Measurements from ENCODE around the gene EPB41.
"Not testable (repeated sequence)": the region's sequence is repeated elsewhere in the genome, so short reads cannot be mapped to it uniquely, and the experiment has no call there.

EPB41 gene

DNA sequence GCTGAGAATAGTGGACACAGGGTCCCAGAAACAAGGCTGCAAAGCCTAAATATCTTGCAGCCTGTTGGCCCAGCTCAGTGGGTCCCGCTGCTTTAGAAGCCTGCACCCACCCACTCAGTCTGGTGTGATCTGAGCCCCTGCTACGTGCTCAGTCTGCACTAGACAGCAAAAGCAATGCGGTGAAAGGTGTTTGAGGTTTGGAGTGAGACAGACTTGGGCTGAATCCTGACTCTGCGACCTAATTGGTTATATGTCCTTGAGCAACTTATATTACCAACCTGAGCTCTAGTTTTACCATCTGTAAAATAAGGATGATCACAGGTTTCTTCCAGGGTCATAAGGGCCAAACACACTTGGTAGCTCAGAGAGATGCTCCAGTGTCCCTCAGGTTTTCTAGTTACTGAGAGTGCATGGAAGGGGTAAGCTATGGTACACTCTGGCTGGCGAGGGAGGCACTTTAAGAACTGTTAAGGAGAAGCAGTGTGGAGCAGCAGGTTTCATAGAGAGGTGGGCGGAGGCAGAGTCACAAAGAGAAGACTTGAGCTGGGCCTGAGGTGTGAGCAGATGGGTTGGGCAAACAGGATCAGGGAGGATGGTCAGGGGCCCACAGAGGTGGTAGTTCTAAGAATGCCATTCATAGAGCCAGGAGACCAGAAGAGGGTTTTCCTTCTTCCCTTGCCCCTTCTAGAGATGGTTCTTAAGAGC is 199.2 kb downstream of the EPB41 start:
- no peak for DNase-seq

DNA sequence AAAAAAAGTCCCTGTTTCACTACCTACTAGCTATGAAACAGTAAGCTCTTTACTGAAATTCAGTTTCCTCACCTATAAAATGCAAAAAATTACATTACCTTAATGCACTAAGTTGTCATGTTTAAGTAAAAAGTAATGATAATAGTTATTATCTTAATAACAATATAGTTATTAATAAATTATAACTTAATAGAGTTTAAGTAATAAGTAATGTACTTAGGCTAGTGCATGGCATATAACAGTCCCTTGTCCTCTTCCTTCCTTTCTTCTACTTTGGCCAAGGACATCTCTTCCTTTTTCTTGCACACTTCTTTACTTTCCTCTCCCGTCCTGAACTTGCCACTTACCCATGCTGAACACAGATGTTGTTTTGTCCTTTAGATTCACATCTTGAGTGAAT is 200.3 kb downstream of the EPB41 start:
- no peak for DNase-seq

- DNase-seq: no peak
Observed at GRCh38 chr1:29117381-29117780, 203.0 kb downstream of the EPB41 start.

GRCh38 chr1:29119121-29119929 is 205.0 kb downstream of the EPB41 start:
- DNase-seq: no peak

DNA sequence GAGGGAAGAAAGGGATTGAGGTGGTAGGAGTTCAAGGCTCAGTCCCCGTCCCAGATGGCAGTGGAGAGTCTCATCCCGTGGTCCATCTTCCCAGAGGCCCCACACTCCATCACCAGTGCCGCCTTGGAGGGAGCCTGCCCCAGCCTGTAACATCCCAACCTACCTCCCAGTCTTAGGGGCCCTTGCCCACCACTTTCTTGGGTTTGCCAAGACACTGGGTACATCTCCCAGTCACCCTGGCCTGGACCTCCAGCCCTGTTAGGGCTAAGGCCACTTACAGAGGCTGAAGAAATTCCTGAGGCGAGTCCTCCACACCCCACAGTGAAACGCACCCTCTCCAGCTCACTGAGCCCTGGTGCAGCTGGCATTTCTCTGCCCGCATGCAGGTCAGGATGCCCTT is 206.0 kb downstream of the EPB41 start:
- no peak for DNase-seq

DNA sequence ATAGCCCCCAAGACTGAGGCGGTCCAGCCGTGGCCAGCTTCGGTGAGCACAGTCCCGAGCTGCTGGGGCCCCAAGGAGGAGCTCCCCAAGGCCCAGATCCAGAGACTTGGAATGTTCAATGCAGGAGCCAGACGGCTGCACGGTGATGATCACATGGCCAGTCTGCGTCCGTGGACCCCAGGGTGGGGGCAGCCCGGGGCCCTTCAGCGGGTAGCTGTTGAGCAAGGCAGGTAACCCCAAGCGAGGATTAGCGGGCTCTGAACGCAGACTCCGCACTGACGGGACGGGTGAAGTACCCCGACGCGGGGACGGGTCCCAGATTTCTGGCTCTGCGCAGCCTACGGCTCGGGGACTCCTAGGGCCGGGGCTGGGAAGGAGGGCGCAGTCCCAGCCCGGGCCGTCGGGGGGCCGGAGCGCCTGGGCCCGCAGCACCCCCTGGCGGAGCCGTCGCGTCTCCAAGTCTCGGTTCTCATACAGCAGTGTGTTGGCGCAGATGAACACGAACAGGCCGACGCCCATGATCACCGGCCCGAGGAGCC is 206.6 kb downstream of the EPB41 start:
- DNase-seq: peak; percentile 72

DNA sequence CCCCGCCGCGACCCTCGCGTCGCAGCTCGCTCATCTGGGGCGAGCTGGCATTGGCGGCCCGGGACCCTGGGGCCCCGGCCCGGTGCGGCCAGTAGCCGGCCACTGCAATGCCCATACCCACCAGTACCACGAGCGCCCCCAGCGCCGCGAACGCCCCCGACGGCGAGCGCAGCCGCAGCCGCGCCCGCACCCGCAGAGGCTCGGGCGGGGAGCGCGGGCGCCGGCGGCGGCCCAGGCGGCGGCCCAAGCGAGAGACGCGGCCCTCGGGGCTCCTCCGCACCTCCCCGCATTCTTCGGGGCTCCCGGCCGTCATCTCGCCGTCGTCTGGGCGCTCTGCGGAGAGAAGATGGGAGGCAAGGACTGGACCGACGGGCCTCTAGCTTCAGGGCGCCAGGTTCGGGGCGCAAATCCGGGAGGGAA is 207.2 kb downstream of the EPB41 start:
- no peak for DNase-seq

DNA sequence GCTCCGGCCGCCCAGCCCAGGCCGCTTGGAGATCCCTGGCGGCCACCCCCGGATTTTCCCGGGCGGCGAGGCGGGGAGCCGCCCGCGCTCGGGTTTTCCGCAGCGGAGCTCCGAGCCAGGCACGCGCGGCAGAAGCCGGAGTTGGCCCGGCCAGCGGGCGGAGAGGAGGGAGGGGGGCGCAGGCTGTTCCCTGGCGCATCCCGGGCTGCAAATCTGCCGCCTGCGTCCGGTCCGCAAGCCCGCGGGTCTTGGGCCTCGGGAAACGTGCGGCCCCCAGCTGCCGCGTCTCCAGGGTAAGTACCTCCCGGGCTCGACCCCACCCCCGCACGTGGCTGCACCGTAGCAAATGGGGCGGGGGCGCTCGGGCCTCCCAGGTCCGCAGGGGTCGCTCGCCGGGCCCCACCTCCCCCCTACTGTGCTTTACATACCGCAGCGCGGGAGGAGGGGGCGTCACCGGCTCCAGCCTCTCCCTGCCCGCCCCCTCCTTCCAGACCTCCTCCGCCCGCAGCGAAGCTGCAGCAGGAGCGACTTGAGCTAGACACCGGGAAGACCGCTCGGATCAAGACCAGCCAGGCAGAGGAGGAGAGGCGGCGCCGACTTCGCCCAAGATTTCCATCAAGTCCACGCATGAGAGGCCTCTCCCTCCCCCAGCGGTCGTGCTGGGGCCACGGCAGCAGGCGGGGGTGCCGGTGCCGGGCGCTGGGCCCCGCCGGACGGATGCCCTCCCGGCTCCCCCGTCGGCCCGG is 207.7 kb downstream of the EPB41 start:
- peak; percentile 76 for DNase-seq

- peak; percentile 82 for DNase-seq
Observed at GRCh38 chr1:29122682-29123052, 208.3 kb downstream of the EPB41 start.

DNA sequence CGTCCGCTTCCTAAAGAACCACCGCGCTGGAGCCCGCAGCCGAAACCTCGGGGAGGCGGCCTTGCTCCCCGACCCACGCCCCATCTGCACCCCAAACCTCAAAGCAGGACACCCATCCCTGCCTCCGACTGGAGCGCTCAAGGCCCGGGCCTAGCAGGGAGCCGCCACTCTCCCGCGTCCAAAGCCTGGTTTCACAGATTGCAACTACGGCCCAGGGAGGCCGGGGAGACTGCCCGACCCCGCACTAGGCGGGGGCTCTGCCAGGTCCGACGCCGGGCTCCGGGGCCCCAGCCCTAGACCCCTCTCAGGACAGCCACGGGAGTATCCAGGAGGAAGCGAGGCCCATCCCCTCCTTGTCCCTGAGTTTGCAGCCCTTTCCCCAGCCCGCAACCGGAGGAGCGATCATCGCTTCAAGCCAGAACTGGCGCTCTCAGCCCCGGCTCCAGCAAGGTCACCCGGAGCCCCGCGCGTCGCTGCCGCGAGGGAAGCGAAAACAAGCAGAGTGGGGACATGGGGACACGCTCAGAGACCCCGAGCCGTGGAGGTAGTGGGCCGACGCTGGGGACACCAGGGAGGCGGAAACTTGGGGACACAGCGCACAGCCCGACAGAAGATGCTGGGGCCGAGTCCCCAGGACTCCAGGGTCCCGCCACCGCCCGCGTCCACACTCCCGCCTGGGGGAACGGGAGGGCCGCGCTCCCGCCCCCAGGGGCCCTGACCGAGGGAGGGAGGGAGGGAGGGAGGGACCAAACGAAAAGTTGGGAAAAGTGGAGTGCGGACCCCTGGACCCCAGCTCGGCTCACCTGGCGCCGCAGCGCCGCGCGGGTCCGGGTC is 208.9 kb downstream of the EPB41 start:
- peak; percentile 64 for DNase-seq

DNA sequence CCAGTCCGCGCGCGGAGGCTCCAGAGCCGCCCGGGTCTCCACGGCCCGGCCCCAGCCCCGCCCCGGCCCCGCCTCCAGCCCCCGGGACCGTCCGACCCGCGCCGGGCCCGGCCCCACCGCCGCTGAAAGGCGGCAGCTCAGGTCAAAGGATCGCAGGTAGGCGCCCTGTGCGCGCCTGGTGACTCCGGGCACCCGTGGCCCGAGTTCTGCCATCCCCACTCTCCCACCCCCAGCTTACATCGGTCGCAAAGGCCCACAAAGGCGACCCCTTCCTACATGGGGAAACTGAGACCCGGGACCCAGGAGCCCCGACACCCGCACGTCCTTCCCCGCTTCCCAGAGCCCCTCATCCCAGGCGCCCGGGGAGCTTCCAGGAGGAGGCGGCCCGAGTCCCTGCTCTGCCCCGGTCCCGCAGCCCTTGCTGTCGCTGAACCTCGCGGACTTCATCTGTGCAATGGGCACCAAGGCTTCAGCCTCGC is 209.6 kb downstream of the EPB41 start, which contains the start of gene TMEM200B:
Gene TMEM200B, minus strand, starts transcription at position 17 of the 479 bp plus-strand sequence. CDS start 2,075 bp downstream, outside the sequence.
- DNase-seq: peak; percentile 52

- peak; percentile 95 for DNase-seq
Observed at GRCh38 chr1:29124366-29125236, 210.2 kb downstream of the EPB41 start.

DNA sequence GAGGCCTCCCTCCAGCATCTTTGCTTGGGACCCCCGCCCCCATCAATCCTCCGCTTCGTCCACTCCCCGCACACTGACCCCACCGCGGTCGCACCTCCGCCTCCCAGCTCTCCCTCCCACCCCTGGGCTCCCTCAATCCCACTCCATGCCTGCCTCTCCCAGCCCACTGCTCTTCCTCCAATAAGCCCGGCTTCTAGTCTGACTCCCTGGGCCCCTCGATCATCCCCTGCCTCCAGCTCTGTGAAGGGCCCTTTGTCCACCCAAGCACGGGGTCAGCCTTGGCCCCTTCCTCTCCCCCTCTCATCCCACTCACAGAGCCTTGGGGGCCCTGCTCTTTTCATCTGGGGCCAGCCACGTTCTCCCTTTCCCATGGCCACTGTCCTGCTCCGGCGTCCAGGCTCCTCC is 210.9 kb downstream of the EPB41 start:
- peak; percentile 55 for DNase-seq

DNA sequence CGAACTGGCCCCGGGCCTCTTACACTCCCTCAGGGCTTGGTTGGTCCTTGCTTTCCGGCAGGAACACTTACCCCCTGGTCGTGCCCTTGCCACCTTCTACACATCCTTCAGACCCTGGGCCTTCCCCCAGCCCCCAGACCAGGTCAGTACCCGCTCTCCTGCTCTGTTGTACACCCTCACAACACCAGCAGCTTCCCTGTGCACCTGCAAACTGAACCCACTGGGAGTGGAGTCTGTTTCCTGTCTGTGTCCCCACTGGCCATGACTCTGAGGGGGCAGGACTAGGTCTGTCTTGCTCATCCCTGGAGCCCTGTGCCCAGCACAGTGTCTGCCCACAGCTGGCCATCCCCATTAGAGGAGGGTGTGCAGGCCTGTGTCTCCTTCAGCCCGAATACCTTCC is 211.4 kb downstream of the EPB41 start:
- no peak for DNase-seq

DNA sequence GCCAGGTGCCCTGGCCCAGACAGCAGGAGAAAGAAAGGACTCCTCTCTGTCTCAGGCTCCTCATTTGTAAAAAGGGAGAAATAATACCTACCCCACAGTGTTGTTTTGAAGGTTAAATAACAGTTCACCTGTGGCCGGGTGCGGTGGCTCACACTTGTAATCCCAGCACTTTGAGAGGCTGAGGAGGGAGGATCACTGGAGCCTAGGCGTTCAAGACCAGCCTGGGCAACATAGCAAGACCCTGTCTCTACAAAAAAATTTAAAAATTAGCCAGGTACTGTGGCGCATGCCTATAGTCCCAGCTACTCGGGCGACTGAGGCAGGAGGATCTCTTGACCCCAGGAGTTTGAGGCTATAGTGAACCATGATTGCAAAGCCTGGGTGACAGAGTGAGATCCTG is 211.8 kb downstream of the EPB41 start:
- DNase-seq: no peak

DNA sequence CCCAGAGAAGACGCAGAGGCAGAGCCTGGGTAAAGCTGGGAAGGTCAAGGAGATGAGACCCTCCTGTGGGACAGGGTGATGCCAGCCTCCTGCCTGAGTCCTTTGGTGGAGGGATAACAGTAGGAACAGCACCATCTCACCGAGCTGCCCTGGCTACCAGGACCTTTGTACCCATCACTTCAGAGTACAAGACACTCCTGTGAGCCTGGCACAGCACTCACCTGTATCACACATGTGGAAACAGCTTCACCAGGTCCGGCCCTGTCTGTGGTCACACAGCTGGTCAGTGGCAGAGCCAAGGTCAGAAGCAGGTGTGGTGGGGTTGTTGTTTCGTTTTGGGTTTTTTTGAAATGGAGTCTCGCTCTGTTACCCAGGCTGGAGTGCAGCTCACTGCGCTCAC is 214.4 kb downstream of the EPB41 start:
- DNase-seq: no peak

- DNase-seq: no peak
Observed at GRCh38 chr1:29129916-29130315, 215.5 kb downstream of the EPB41 start.

DNA sequence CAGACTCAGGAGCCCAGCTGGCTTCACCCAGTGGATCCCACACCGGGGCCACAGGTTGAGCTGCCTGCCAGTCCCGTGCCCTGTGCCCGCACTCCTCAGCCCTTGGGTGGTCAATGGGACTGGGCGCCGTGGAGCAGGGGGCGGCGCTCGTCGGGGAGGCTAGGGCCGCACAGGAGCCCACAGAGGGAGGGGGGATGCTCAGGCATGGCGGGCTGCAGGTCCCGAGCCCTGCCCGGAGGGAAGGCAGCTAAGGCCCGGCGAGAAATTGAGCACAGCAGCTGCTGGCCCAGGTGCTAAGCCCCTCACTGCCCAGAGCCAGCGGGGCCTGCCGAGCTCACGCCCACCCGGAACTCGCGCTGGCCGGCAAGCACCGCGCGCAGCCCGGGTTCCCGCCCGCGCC is 216.7 kb downstream of the EPB41 start:
- not testable (repeated sequence) for DNase-seq

DNA sequence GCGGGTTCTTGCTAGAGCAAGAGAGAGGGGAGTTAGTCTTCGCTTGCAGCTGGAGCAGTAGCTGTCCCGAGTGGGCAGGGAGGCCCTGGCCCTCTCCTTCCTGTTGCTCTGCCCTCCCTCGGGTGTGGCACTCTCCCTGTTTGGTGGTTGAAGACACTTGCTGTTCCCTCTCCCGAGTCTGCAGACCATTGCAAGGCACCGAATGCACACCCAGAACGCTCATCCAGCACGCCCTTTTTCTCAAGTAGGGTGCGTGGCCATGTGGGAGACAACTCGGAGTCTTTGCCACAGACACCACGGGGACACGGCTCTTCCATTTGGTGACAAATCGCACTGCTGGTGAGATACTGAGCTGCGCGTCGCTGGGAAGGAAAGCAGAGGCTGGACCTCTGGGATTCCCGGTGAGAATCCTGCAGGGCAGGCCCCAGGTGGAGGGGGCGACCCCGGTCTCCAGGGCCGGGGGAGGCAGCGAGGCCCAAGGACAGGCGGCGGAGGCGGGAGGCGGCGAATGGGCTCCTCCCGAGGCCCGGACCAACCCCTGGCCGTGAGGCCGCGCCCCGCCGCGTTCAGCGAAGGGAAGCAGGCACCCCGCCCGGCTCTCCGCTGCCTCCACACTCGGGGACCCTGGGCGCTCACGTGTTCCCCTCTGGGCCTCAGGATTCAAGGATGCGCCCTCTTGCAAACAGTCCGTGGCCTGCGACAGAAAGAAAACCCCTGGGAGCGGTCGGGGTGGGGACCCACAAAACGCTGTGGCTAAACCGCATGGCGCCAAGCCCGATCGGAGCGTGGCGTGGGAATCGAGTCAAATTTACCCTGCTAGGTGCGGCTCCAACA is 219.7 kb downstream of the EPB41 start:
- DNase-seq: no peak

DNA sequence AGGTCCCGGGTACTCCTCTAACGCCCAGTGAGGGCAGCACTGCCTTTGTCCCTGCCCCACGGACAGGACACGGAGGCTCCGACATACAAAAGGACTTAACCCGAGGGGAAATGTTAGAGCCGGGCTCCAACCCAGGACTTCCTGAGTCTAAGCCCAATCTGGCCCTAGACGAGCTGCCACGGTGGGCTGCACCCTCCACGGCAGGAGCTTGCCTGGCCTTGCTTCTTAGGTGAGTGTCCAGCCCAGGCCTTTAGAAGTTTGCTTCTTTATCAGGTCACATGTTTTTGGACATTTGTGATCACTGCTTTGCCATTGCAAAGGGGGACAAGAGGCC is 220.3 kb downstream of the EPB41 start:
- DNase-seq: no peak
